Embryonic facial prominence (tissue), 1 donor: ENCODE results near the gene FRMD5.

Experiments used
- DNase-seq: peaks from one replicate; pipeline ENCODE4 v3.0.0-alpha.2; 2016; ENCODE audit errors: extremely low spot score

Gene FRMD5

GRCh38 chr15:44160796-44161195 lies 34.3 kb downstream of the FRMD5 start:
- DNase-seq: no peak

DNA sequence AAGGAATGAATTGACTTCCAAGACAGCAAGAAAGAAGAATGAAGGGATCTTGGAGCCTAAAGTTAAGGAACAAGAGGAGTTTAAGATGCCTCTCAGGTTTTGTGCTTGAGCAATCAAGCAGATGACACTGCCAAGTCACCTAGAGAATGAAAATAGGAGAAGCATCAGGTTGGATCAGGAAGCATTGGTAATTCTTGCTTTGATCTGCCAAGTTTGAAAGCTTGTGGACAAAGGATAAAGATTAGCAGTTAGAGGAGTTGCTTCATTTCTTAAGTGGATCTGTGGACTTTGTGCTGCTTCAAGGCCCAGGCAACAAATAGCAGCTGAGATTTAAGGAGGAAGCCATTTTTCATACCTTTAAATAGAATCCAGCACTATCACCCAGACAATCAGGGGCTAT lies 35.6 kb downstream of the FRMD5 start:
- no peak for DNase-seq

DNA sequence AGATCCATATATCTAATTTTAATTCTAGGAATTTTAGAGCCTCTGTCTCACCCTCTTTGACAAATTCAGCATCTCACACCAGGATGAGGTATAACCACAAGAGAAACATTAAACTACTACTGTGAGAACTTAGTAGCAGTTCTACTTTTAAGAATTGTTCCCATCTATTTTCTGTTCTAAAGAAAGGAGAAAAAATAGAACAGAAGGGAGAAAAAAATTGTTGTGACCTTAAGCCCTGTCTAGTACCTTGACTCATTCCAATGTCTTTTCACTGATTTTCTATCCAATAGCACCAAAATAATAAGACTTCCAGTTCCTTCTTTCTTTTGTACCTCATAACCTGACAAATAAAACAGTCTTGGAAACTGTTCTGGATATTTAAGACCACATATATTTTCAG lies 37.0 kb downstream of the FRMD5 start:
- no peak for DNase-seq

DNA sequence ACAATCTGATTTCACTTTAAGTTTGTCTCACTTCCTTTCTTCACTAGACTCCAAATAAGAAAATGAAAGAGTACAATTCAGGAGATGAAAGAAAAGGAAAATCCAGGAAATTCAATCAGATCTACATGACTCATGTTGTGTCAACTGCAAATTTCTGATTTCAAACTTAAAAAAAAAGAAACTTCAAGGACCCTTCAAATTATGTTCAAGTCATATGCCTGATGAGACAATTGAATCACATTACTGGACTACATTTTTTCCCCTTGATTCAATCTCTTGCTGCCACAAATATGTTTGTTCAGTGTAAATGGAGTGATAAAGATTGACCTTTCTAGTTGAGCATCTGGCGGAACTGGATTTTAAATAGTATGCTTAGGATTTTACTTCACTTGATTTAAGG lies 37.4 kb downstream of the FRMD5 start:
- DNase-seq: no peak

- DNase-seq: no peak
Measured at GRCh38 chr15:44153352-44153751, 41.7 kb downstream of the FRMD5 start.

DNA sequence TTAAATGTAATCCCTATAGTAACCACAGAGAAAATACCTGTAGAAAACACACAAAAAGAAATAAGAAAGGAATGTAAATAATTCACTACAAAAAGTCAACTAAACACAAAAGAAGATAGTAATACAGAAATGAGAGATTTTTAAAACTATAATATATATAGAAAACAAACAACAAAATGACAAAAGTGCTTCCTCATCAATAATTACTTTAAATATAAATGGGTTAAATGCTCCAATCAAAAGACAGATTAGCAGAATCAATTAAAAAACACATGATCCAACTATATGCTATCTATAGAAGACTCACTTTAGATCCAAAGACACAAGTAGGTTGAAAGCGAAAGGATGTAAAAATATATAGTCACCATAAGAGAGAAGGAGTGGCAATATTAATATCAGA lies 45.8 kb downstream of the FRMD5 start:
- no peak for DNase-seq

DNA sequence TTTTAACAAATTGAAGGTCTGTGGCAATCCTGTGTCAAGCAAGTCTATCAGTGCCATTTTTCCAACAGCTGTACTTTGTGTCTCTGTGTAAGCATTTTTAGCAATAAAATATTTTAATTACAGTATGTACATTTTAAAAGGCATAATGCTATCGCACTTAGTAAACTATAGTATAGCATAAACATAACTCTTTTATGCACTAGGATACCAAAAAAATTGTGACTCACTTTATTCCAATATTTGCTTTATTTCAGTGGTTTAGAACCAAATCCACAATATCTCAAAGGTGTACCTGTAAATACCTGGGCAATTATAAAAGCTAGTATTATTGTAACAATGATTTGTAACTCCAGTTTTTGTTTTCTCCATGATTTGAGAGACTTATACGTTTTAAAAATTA lies 46.5 kb downstream of the FRMD5 start:
- no peak for DNase-seq

DNA sequence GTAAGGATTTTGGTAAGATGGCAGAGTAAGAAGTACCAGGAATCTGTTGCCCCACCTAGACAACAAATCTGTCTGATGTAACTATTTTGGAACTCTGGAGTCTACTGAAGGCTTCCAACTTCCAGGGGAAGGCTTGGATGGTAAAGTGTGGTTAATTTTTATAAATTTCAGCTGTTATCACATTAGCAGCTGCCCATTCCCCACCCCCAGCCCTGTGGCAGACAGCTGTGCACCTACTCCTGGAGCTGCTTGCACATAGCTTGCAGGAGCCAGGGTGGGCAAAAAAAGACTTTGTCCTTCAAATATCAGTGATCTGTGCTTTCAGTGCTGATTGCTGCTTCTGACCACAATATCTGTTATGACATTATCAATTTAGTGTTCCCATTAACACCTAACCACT lies 47.4 kb downstream of the FRMD5 start:
- no peak for DNase-seq

DNA sequence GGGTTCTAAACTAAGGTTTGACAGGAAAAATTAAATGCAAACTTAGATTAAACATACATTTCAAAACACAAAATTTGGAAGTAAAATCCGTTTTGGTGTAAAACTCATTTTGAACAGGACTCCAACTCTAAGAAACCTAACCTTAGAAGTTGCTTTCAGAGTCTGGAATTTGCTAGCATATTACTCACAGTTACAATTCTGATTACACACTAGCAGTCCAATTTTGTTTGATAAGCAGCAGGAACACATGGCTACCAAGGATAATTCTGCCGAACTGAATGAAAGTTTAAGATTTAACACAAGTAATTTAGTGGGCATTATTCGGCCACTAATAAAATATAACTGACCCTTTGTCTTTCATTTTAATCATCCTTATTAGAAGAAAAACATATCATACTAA lies 49.6 kb downstream of the FRMD5 start:
- DNase-seq: no peak

GRCh38 chr15:44144992-44145391 lies 50.1 kb downstream of the FRMD5 start:
- DNase-seq: no peak

GRCh38 chr15:44144184-44144583 lies 50.9 kb downstream of the FRMD5 start:
- DNase-seq: no peak

- no peak for DNase-seq
Measured at GRCh38 chr15:44137750-44138149, 57.3 kb downstream of the FRMD5 start.

- no peak for DNase-seq
Measured at GRCh38 chr15:44136991-44137477, 58.0 kb downstream of the FRMD5 start.

GRCh38 chr15:44132057-44132456 lies 63.0 kb downstream of the FRMD5 start:
- DNase-seq: no peak

GRCh38 chr15:44130778-44131177 lies 64.3 kb downstream of the FRMD5 start:
- no peak for DNase-seq

GRCh38 chr15:44129911-44130310 lies 65.2 kb downstream of the FRMD5 start:
- no peak for DNase-seq

GRCh38 chr15:44128443-44128842 lies 66.6 kb downstream of the FRMD5 start:
- DNase-seq: no peak

DNA sequence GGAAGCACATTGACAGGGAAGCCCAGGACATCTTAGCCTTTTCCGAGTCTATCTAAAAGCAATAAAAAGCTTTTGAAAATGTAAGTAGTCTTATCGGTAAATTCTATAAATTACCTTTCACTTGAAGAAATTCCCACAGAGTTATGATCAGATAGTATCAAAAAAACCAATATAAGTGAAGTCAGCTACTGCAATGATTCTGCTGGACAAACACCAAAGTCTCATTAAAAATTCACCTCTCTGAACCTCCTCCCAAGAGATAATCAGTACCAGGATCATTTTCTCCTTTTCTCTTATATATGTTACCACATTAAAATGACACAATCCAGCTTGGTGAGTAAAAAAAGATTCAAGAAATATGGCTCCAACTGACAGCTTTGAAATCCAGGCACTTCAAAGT lies 69.2 kb downstream of the FRMD5 start:
- DNase-seq: no peak

DNA sequence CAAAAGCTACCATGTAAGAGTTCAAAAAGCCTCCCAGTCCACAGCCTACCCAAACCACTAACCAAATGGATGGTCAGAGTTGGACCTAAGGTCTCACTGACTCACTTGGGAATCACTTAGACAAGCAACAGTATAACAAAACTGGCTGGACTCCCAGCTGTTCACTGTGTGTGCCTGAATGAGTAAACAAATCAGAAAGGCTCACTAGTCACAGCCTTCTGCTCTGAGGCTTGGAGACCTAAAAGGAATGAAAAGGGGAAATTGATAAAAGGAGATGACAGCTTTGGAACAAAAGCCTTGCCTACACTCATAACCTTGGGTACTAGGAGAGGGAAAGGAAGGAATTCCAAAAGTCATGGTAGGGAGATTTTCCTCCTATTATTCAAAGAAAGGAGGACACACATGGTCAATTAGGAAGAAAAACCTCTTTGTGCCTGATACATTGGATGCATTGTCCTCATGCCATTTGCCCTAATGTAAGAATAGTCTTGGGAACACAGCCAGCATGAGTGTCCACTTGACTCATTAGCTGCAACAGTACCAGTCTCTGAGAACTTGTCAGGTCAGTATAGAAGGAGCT lies 92.3 kb downstream of the FRMD5 start:
- DNase-seq: no peak

DNA sequence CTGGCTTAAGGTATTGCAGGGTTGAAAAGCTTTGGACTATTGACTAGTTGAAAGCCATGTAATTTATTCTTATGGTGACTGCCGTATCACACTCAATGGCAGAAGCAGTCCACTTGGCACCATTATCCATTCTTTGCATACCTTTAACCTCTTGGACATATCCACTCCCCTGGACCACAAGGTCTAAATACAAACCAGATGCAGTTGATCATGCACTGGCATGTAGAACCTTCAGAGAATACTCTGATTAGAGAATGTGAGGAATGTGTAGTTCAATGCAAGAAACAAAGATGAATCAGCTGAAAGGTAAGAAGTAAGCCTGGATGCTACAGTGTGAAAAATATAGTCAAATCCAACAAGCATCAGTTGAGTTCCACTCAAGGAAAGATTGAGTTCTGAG lies 93.1 kb downstream of the FRMD5 start:
- no peak for DNase-seq

GRCh38 chr15:44101286-44101685 lies 93.8 kb downstream of the FRMD5 start:
- DNase-seq: no peak

- DNase-seq: no peak
Measured at GRCh38 chr15:44099671-44100070, 95.4 kb downstream of the FRMD5 start.

DNA sequence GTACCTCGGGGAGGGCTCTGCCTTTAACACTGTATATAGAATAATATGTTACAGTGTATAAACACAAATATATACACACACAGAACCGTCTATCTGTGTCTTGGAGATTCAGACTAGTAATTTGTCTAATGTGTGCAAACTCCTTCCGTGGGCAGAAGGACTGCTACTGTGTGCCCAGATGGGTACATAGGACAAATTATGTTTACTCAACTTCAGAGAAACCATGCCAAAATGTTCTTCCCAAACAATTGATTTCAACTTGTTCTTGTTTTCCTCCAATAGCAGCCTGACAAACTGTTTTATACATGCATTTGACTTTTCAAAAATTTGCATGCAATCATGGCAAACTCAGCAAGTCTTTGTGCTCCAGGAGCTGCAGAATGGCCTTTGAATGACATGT lies 97.5 kb downstream of the FRMD5 start:
- no peak for DNase-seq

- no peak for DNase-seq
Measured at GRCh38 chr15:44096596-44096995, 98.5 kb downstream of the FRMD5 start.
